ENCODE measurements around the gene BCAS3. TPM values are rescaled to one million over a fixed set of nuclear protein-coding genes. Genes with fewer than 3 reads are reported as not detected.

Gene BCAS3
- total RNA-seq, 4 donors from 2014 or later = 18.2 to 60.6 (median 23.4) TPM

DNA sequence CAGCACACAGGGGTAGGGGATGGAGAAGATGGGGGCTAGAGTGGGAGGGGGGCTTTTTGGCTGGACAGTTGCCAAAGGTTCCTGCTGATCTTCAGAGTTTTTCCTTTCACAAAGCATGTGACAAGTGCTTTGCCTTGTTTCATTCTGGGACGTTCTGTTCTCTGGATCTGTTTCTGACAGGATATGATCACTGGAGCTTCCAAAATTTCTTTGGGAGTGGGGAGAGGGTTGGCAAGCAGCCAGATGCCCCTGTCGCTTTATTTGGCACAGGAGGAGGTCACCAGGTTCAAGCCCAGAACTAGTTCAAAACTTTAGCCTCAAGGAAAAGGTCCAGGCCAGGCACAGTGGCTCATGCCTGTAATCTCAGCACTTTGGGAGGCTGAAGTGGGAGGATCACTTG lies 653.5 kb downstream of the BCAS3 start:
- DNase-seq (peak in 1 of 2 donors; percentile 6), ATAC-seq (peak; percentile 34 to 44)

DNA sequence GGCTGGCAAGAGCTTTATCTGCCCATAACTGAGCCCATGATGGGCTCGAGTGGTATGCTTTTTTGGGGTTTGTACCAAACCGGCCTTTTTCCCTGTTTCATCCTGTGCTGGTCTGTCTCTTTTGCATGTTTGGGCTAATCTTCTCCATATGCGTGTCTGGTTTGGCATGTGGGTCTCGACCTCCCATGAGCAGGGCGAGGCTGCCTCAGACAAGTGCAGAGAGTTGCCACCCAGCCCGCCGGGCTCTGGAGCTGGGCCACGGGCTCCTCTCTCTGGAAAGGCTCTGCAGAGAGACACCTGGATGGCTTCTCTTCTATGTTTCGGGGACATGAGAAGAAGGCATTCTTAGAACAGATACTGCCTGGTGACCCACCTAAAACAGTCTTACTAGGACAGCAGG lies 654.2 kb downstream of the BCAS3 start:
- Histone ChIP-seq H3K4me3 (no peak overlapping the region), H3K27me3 (no peaks in the 10 kb centered on the region), H3K4me1 (peaks cover 0 to 27% of the 10 kb centered on the region in 2 donors), H3K9me3 (no peaks in the 10 kb centered on the region), H3K27ac (peak overlapping the region in 3 of 4 donors; percentile 44 to 68 (median 58)), H3K36me3 (no peaks in the 10 kb centered on the region)
- TF ChIP-seq, protein P1, sequence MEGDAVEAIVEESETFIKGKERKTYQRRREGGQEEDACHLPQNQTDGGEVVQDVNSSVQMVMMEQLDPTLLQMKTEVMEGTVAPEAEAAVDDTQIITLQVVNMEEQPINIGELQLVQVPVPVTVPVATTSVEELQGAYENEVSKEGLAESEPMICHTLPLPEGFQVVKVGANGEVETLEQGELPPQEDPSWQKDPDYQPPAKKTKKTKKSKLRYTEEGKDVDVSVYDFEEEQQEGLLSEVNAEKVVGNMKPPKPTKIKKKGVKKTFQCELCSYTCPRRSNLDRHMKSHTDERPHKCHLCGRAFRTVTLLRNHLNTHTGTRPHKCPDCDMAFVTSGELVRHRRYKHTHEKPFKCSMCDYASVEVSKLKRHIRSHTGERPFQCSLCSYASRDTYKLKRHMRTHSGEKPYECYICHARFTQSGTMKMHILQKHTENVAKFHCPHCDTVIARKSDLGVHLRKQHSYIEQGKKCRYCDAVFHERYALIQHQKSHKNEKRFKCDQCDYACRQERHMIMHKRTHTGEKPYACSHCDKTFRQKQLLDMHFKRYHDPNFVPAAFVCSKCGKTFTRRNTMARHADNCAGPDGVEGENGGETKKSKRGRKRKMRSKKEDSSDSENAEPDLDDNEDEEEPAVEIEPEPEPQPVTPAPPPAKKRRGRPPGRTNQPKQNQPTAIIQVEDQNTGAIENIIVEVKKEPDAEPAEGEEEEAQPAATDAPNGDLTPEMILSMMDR (IDR thresholded peaks at IDR 0.05 in 4 of 5, conservative IDR thresholded peaks at IDR 0.05 in 1 of 5) = no peak
- TF ChIP-seq POLR2A (IDR thresholded peaks at IDR 0.05) = no peak
- intact Hi-C loops (cut with DNase I; ENCODE audit: low total_unique reads) (no loop called here), in situ Hi-C loops (cut with MboI; ENCODE audit: low sequenced_read_pairs in 4 of 4) (no loop called here)
- no peak for ATAC-seq
- DNase-seq = no peak

More for the DNA sequence above, 653.5 kb downstream of the BCAS3 start:
- Histone ChIP-seq H3K4me3 (no peak overlapping the region), H3K27ac (peak overlapping the region; percentile 41 to 68 (median 52)), H3K4me1 (peaks cover 0 to 24% of the 10 kb centered on the region in 2 donors), H3K27me3 (no peaks in the 10 kb centered on the region), H3K9me3 (no peaks in the 10 kb centered on the region), H3K36me3 (no peaks in the 10 kb centered on the region)
- TF ChIP-seq, protein P1 (IDR thresholded peaks at IDR 0.05 in 4 of 5, conservative IDR thresholded peaks at IDR 0.05 in 1 of 5) = no peak
- TF ChIP-seq POLR2A (IDR thresholded peaks at IDR 0.05) = no peak
- intact Hi-C loops (cut with DNase I; ENCODE audit: low total_unique reads) = no loop called here
- in situ Hi-C loops (cut with MboI; ENCODE audit: low sequenced_read_pairs in 4 of 4) = no loop called here

DNA sequence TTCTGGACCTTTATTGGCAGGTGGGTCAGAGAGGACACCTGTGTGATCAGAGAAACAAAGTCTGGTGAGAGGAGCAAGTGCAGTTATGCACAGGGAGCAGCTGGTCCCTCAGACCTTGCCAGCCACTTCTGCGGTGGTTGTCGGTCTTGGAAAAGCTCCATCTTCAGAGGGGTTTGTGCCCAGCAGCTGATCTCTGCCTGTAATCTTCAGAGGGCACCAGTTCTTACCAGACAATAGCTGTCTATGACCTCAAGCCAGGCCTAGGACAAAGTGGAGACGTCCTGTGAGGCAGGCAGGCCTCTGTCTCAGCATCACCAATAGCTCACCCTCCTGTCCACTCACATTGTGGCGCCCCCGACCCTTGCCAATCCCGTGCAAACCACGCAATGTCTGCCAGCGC lies 655.5 kb downstream of the BCAS3 start:
- Histone ChIP-seq H3K27me3 (no peaks in the 10 kb centered on the region), H3K4me1 (peaks cover 2 to 33% of the 10 kb centered on the region in 2 donors), H3K27ac (no peak overlapping the region), H3K4me3 (no peak overlapping the region), H3K9me3 (no peaks in the 10 kb centered on the region), H3K36me3 (no peaks in the 10 kb centered on the region)
- DNase-seq (no peak), ATAC-seq (no peak)
- TF ChIP-seq POLR2A (IDR thresholded peaks at IDR 0.05) = no peak
- TF ChIP-seq, protein P1 (IDR thresholded peaks at IDR 0.05 in 4 of 5, conservative IDR thresholded peaks at IDR 0.05 in 1 of 5) = no peak
- intact Hi-C loops (cut with DNase I; ENCODE audit: low total_unique reads) = no loop called here
- in situ Hi-C loops (cut with MboI; ENCODE audit: low sequenced_read_pairs in 4 of 4) = no loop called here

DNA sequence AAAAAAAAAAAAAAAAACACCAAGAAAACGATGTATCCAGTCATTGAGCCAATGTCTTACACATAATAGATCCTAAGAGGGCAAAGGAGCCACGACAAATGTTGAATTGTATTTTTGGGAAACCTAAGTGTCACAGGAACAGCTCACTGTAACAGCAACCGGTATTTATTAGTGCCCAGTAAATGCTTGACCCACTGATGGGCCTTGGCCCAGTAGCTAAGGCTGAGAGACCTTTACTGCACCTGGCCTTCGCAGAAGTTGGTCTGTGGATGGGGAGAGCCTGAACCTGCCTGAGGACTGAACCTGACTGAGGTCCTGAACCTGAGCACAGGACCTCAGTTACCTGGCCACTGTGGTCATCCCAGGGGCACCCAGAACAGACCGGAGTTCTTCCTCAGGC lies 657.0 kb downstream of the BCAS3 start:
- H3K4me1 ChIP-seq = peaks cover 6 to 33% of the 10 kb centered on the region in 2 donors
- DNase-seq = no peak

More for the DNA sequence above, 657.0 kb downstream of the BCAS3 start:
- Histone ChIP-seq H3K9me3 (no peaks in the 10 kb centered on the region), H3K4me3 (no peak overlapping the region), H3K27ac (peak overlapping the region in 1 of 4 donors; percentile 28), H3K36me3 (no peaks in the 10 kb centered on the region), H3K27me3 (no peaks in the 10 kb centered on the region)
- intact Hi-C loops (cut with DNase I; ENCODE audit: low total_unique reads) = no loop called here
- in situ Hi-C loops (cut with MboI; ENCODE audit: low sequenced_read_pairs in 4 of 4) = no loop called here
- no peak for ATAC-seq
- TF ChIP-seq POLR2A (IDR thresholded peaks at IDR 0.05) = no peak
- TF ChIP-seq, protein P1 (IDR thresholded peaks at IDR 0.05 in 4 of 5, conservative IDR thresholded peaks at IDR 0.05 in 1 of 5) = no peak
